Mesendoderm (in vitro differentiated cells): ENCODE measurements around the gene RNF20.
"Not testable (repeated sequence)": the region's sequence is repeated elsewhere in the genome, so short reads cannot be mapped to it uniquely, and the experiment has no call there.

Experiments
- DNase-seq: peaks from one replicate; pipeline ENCODE4 v3.0.0; 2013
- H2AK5ac ChIP-seq: 2 replicates; pipeline ENCODE4 v1.6.1; 2013; ENCODE audit warnings: low read length, inconsistent platforms
- H2BK120ac ChIP-seq: 2 replicates; pipeline ENCODE4 v1.6.1; 2013; ENCODE audit warnings: low read depth, mild to moderate bottlenecking, low read length, moderate library complexity, mixed read lengths
- H2BK15ac ChIP-seq: replicated peaks from 2 replicates; pipeline ENCODE4 v1.6.1; 2013; ENCODE audit warnings: low read depth, mild to moderate bottlenecking, moderate library complexity
- H2BK5ac ChIP-seq: 2 replicates; pipeline ENCODE4 v1.6.1; 2013; ENCODE audit warnings: low read length, inconsistent platforms
- H3K18ac ChIP-seq: 2 replicates; pipeline ENCODE4 v1.6.1; 2013; ENCODE audit warnings: mild to moderate bottlenecking, low read length, mixed read lengths
- H3K23ac ChIP-seq: one replicate; pipeline ENCODE4 v1.6.1; 2013; ENCODE audit warnings: low read length
- H3K27ac ChIP-seq: 2 replicates; pipeline ENCODE4 v1.5.1; 2013; ENCODE audit warnings: low read depth, mild to moderate bottlenecking, inconsistent platforms, low read length, moderate library complexity
- H3K27me3 ChIP-seq: 2 replicates; pipeline ENCODE4 v1.6.1; 2013; ENCODE audit warnings: low read length, control low read depth, mild to moderate bottlenecking, inconsistent platforms; ENCODE audit not compliant: insufficient read depth, poor library complexity
- H3K36me3 ChIP-seq: 2 replicates; pipeline ENCODE4 v1.6.1; 2013; ENCODE audit warnings: low read length, inconsistent platforms; ENCODE audit not compliant: control insufficient read depth, insufficient read depth
- H3K4ac ChIP-seq: one replicate; pipeline ENCODE4 v1.6.1; 2013; ENCODE audit warnings: low read depth, mild to moderate bottlenecking, low read length, moderate library complexity
- H3K4me1 ChIP-seq: 2 replicates; pipeline ENCODE4 v1.6.1; 2013; ENCODE audit warnings: low read depth, low read length, inconsistent platforms; ENCODE audit not compliant: control insufficient read depth
- H3K4me2 ChIP-seq: 2 replicates; pipeline ENCODE4 v1.6.1; 2013; ENCODE audit warnings: low read length
- H3K4me3 ChIP-seq: 2 replicates; pipeline ENCODE4 v1.5.1; 2013; ENCODE audit warnings: mild to moderate bottlenecking, low read length
- H3K56ac ChIP-seq: one replicate; pipeline ENCODE4 v1.6.1; 2013; ENCODE audit warnings: low read length
- H3K79me1 ChIP-seq: 2 replicates; pipeline ENCODE4 v1.6.1; 2013; ENCODE audit warnings: low read length, inconsistent platforms
- H3K79me2 ChIP-seq: 2 replicates; pipeline ENCODE4 v1.6.1; 2013; ENCODE audit warnings: mild to moderate bottlenecking, low read length; ENCODE audit not compliant: control insufficient read depth, insufficient read depth
- H3K9ac ChIP-seq: 2 replicates; pipeline ENCODE4 v1.6.1; 2013; ENCODE audit warnings: low read length, inconsistent platforms
- H4K5ac ChIP-seq: one replicate; pipeline ENCODE4 v1.6.1; 2013; ENCODE audit warnings: low read length
- H4K8ac ChIP-seq: one replicate; pipeline ENCODE4 v1.6.1; 2013; ENCODE audit warnings: low read depth, mild to moderate bottlenecking, control low read depth, low read length, moderate library complexity
- WGBS: extraction: QIAGEN DNeasy Blood & Tissue Kit; methylation state at CpG from one replicate; pipeline ENCODE4 v1.1.7; 2013; ENCODE audit warnings: low lambda C conversion rate, missing lambda C conversion rate; ENCODE audit not compliant: insufficient coverage; ENCODE audit errors: extremely low coverage; 5-methylcytosine and 5-hydroxymethylcytosine counted together

The RNF20 gene

GRCh38 chr9:101540069-101540468, 6.4 kb downstream of the RNF20 start:
- H3K4me3 ChIP-seq, result no peak overlapping the region
- no peak overlapping the region for H4K8ac ChIP-seq
- no peak overlapping the region for H2BK15ac ChIP-seq
- H2BK5ac ChIP-seq, result no peak overlapping the region
- no peak overlapping the region for H3K18ac ChIP-seq
- no peak overlapping the region for H3K9ac ChIP-seq
- H3K36me3 ChIP-seq, result no peaks in the 10 kb centered on the region
- H3K23ac ChIP-seq, result no peak overlapping the region
- no peak overlapping the region for H4K5ac ChIP-seq
- H3K27ac ChIP-seq, result no peak overlapping the region
- no peak overlapping the region for H3K4me2 ChIP-seq
- no peaks in the 10 kb centered on the region for H3K27me3 ChIP-seq
- DNase-seq, result no peak
- no peaks in the 10 kb centered on the region for H3K4me1 ChIP-seq
- H3K79me2 ChIP-seq, result peaks cover 9% of the 10 kb centered on the region
- H3K4ac ChIP-seq, result no peak overlapping the region
- no CpG with 5 or more reads among the region's 8 CpGs for WGBS
- H3K56ac ChIP-seq, result no peak overlapping the region
- no peak overlapping the region for H2AK5ac ChIP-seq
- H3K79me1 ChIP-seq, result peaks cover 16% of the 10 kb centered on the region
- no peak overlapping the region for H2BK120ac ChIP-seq

GRCh38 chr9:101543098-101543735, 9.6 kb downstream of the RNF20 start:
- Histone ChIP-seq H3K79me1 (peaks cover 5% of the 10 kb centered on the region), H3K4me1 (no peaks in the 10 kb centered on the region), H2BK5ac (no peak overlapping the region), H3K56ac (no peak overlapping the region), H3K4ac (no peak overlapping the region), H3K4me3 (no peak overlapping the region), H3K27me3 (no peaks in the 10 kb centered on the region), H3K79me2 (no peaks in the 10 kb centered on the region), H3K27ac (no peak overlapping the region), H3K23ac (no peak overlapping the region), H3K18ac (no peak overlapping the region), H4K5ac (no peak overlapping the region), H2BK15ac (no peak overlapping the region), H4K8ac (no peak overlapping the region), H3K4me2 (no peak overlapping the region), H3K9ac (no peak overlapping the region), H2BK120ac (no peak overlapping the region), H3K36me3 (peaks cover 3% of the 10 kb centered on the region), H2AK5ac (no peak overlapping the region)
- DNase-seq, result no peak
- no CpG with 5 or more reads among the region's 14 CpGs for WGBS

GRCh38 chr9:101549472-101550098, 15.9 kb downstream of the RNF20 start:
- H3K4ac ChIP-seq, H2AK5ac ChIP-seq, H4K5ac ChIP-seq, H3K18ac ChIP-seq, H3K23ac ChIP-seq, H3K27ac ChIP-seq, H2BK5ac ChIP-seq, H3K27me3 ChIP-seq, H2BK15ac ChIP-seq, H3K4me2 ChIP-seq, H3K36me3 ChIP-seq, H3K79me1 ChIP-seq, H3K79me2 ChIP-seq, H3K4me3 ChIP-seq, H3K9ac ChIP-seq, H4K8ac ChIP-seq, H2BK120ac ChIP-seq, H3K56ac ChIP-seq, H3K4me1 ChIP-seq: not testable (repeated sequence)
- DNase-seq, result peak; percentile 46
- no CpG with 5 or more reads among the region's 18 CpGs for WGBS

GRCh38 chr9:101561740-101562139, 28.1 kb downstream of the RNF20 start:
- Histone ChIP-seq H2BK120ac (no peak overlapping the region), H4K5ac (no peak overlapping the region)

GRCh38 chr9:101562966-101563365, 29.3 kb downstream of the RNF20 start:
- H3K18ac ChIP-seq, result no peak overlapping the region
- H3K4me3 ChIP-seq, result no peak overlapping the region
- no peak overlapping the region for H2BK15ac ChIP-seq
- H3K79me2 ChIP-seq, result no peaks in the 10 kb centered on the region
- H3K9ac ChIP-seq, result no peak overlapping the region
- H4K5ac ChIP-seq, result no peak overlapping the region
- no peak overlapping the region for H2BK5ac ChIP-seq
- no peak overlapping the region for H3K23ac ChIP-seq
- no peak for DNase-seq
- no peak overlapping the region for H2AK5ac ChIP-seq
- no peaks in the 10 kb centered on the region for H3K27me3 ChIP-seq
- H3K4ac ChIP-seq, result no peak overlapping the region
- H3K27ac ChIP-seq, result no peak overlapping the region
- no peaks in the 10 kb centered on the region for H3K79me1 ChIP-seq
- H3K56ac ChIP-seq, result no peak overlapping the region
- no peak overlapping the region for H4K8ac ChIP-seq
- peaks cover 5% of the 10 kb centered on the region for H3K36me3 ChIP-seq
- no peak overlapping the region for H3K4me2 ChIP-seq
- no CpG with 5 or more reads among the region's 1 CpG for whole genome bisulfite sequencing
- no peak overlapping the region for H2BK120ac ChIP-seq
- no peaks in the 10 kb centered on the region for H3K4me1 ChIP-seq

More at GRCh38 chr9:101561740-101562139, 28.1 kb downstream of the RNF20 start:
- no peak overlapping the region for H3K9ac ChIP-seq
- no peak overlapping the region for H3K4ac ChIP-seq
- no peaks in the 10 kb centered on the region for H3K79me2 ChIP-seq
- H3K79me1 ChIP-seq, result no peaks in the 10 kb centered on the region
- no peak overlapping the region for H3K4me3 ChIP-seq
- no peak overlapping the region for H2BK5ac ChIP-seq
- H3K23ac ChIP-seq, result no peak overlapping the region
- no peaks in the 10 kb centered on the region for H3K27me3 ChIP-seq
- no peak overlapping the region for H4K8ac ChIP-seq
- no peak overlapping the region for H2BK15ac ChIP-seq
- no peak overlapping the region for H3K27ac ChIP-seq
- no peak overlapping the region for H2AK5ac ChIP-seq
- no peak overlapping the region for H3K56ac ChIP-seq
- H3K18ac ChIP-seq, result no peak overlapping the region
- no peaks in the 10 kb centered on the region for H3K4me1 ChIP-seq
- peaks cover 5% of the 10 kb centered on the region for H3K36me3 ChIP-seq
- WGBS, result no CpG with 5 or more reads among the region's 1 CpG
- H3K4me2 ChIP-seq, result no peak overlapping the region
- DNase-seq, result no peak

GRCh38 chr9:101564252-101564651, 30.6 kb downstream of the RNF20 start:
- no peak overlapping the region for H2BK15ac ChIP-seq
- H3K56ac ChIP-seq, result no peak overlapping the region
- no peak overlapping the region for H3K4ac ChIP-seq
- no peak overlapping the region for H3K18ac ChIP-seq
- no peaks in the 10 kb centered on the region for H3K4me1 ChIP-seq
- H3K27ac ChIP-seq, result no peak overlapping the region
- no peak overlapping the region for H2BK5ac ChIP-seq
- H3K9ac ChIP-seq, result no peak overlapping the region
- H4K8ac ChIP-seq, result no peak overlapping the region
- no peak overlapping the region for H4K5ac ChIP-seq
- no peak overlapping the region for H3K4me3 ChIP-seq
- no peaks in the 10 kb centered on the region for H3K27me3 ChIP-seq
- H2AK5ac ChIP-seq, result no peak overlapping the region
- H2BK120ac ChIP-seq, result no peak overlapping the region
- H3K79me1 ChIP-seq, result no peaks in the 10 kb centered on the region
- no peak overlapping the region for H3K4me2 ChIP-seq
- H3K23ac ChIP-seq, result no peak overlapping the region
- no peak for DNase-seq
- peaks cover 5% of the 10 kb centered on the region for H3K36me3 ChIP-seq
- H3K79me2 ChIP-seq, result no peaks in the 10 kb centered on the region
